HG03521 (cell line): ENCODE measurements around the gene EEF1AKMT3.

ENCODE experiments used
- ATAC-seq: cut with Tn5 transposase; IDR thresholded peaks from one replicate; pipeline ENCODE4 v1.9.1; 2021; ENCODE audit warnings: mild to moderate bottlenecking, moderate library complexity; ENCODE audit not compliant: unreplicated experiment

EEF1AKMT3 gene

GRCh38 chr12:57782243-57782607 lies 9.8 kb downstream of the EEF1AKMT3 start:
- ATAC-seq, result no peak

- peak; percentile 82 for ATAC-seq
Measured at GRCh38 chr12:57782608-57783465, 10.4 kb downstream of the EEF1AKMT3 start, which contains the start of gene TSFM. Gene TSFM, plus strand, starts transcription at chr12:57782787. Its CDS starts 15 bp downstream, at chr12:57782802.

GRCh38 chr12:57783466-57783801 lies 11.0 kb downstream of the EEF1AKMT3 start:
- ATAC-seq, result no peak

GRCh38 chr12:57783861-57784260 lies 11.4 kb downstream of the EEF1AKMT3 start:
- ATAC-seq, result no peak

GRCh38 chr12:57793920-57794319 lies 21.5 kb downstream of the EEF1AKMT3 start:
- no peak for ATAC-seq

- no peak for ATAC-seq
Measured at GRCh38 chr12:57795354-57795753, 22.9 kb downstream of the EEF1AKMT3 start.

- no peak for ATAC-seq
Measured at GRCh38 chr12:57796996-57797395, 24.6 kb downstream of the EEF1AKMT3 start.

GRCh38 chr12:57797933-57798332 lies 25.5 kb downstream of the EEF1AKMT3 start:
- no peak for ATAC-seq

- ATAC-seq, result no peak
Measured at GRCh38 chr12:57800965-57801364, 28.6 kb downstream of the EEF1AKMT3 start.

GRCh38 chr12:57802607-57803006 lies 30.2 kb downstream of the EEF1AKMT3 start:
- no peak for ATAC-seq

- no peak for ATAC-seq
Measured at GRCh38 chr12:57803319-57803893, 31.0 kb downstream of the EEF1AKMT3 start.

GRCh38 chr12:57806677-57807076 lies 34.3 kb downstream of the EEF1AKMT3 start:
- no peak for ATAC-seq

GRCh38 chr12:57807285-57807684 lies 34.9 kb downstream of the EEF1AKMT3 start:
- no peak for ATAC-seq

- no peak for ATAC-seq
Measured at GRCh38 chr12:57808351-57808750, 35.9 kb downstream of the EEF1AKMT3 start.

GRCh38 chr12:57809425-57809824 lies 37.0 kb downstream of the EEF1AKMT3 start:
- ATAC-seq, result no peak

GRCh38 chr12:57810450-57810849 lies 38.0 kb downstream of the EEF1AKMT3 start:
- ATAC-seq, result no peak

GRCh38 chr12:57811028-57811755 lies 38.8 kb downstream of the EEF1AKMT3 start:
- ATAC-seq, result no peak

- ATAC-seq, result no peak
Measured at GRCh38 chr12:57813111-57813970, 40.9 kb downstream of the EEF1AKMT3 start.

- no peak for ATAC-seq
Measured at GRCh38 chr12:57813971-57814772, 41.8 kb downstream of the EEF1AKMT3 start.
